HepG2 (cell line): Measurements from ENCODE around the gene OSGEPL1. TPM values are rescaled to one million over a fixed set of nuclear protein-coding genes. Genes with fewer than 3 reads are reported as not detected.
A peak's percentile ranks its signal among the peaks of the same experiment; 100 is the strongest.

Experiments
- CBX1 ChIP-seq: IDR thresholded peaks from one replicate; pipeline ENCODE4 v1.6.1; 2016; ENCODE audit warnings: antibody characterized with exemption, low read depth
- DNMT3B ChIP-seq: conservative IDR thresholded peaks from 2 replicates; pipeline ENCODE4 v1.6.1; 2016; ENCODE audit warnings: missing biosample characterization, control low read depth
- GTF2F1 ChIP-seq: fragments of 150-350 bp; IDR thresholded peaks from 2 replicates; pipeline ENCODE4 v1.6.1; 2014; ENCODE audit warnings: low read length
- HOXD1 ChIP-seq: sonication (generic); formaldehyde crosslinking; IDR thresholded peaks from 2 replicates; pipeline ENCODE4 v1.5.0; 2020; ENCODE audit warnings: missing genetic modification reagents
- IRF2 ChIP-seq: IDR thresholded peaks from 2 replicates; pipeline ENCODE4 v1.6.1; 2018; ENCODE audit warnings: missing genetic modification reagents, missing compliant biosample characterization
- IRX3 ChIP-seq: sonication (generic); formaldehyde crosslinking; IDR thresholded peaks from 2 replicates; pipeline ENCODE4 v1.8.1; 2023; ENCODE audit warnings: mild to moderate bottlenecking, low read depth, missing genetic modification reagents, borderline replicate concordance
- MXI1 ChIP-seq: IDR thresholded peaks from 3 replicates; pipeline ENCODE4 v1.6.1; 2012; ENCODE audit warnings: low read depth, low read length, inconsistent platforms, borderline replicate concordance
- PPARG ChIP-seq: conservative IDR thresholded peaks from 2 replicates; pipeline ENCODE4 v1.6.1; 2016; ENCODE audit warnings: missing biosample characterization, missing genetic modification reagents
- RAD51 ChIP-seq: fragments of 450-650 bp; IDR thresholded peaks from 2 replicates; pipeline ENCODE4 v1.6.1; 2016; ENCODE audit warnings: borderline replicate concordance
- SNAPC2 ChIP-seq: sonication (generic); formaldehyde crosslinking; IDR thresholded peaks from 2 replicates; pipeline ENCODE4 v1.8.1; 2022; ENCODE audit warnings: mild to moderate bottlenecking, missing genetic modification reagents
- YEATS4 ChIP-seq: sonication (generic); formaldehyde crosslinking; IDR thresholded peaks from 2 replicates; pipeline ENCODE4 v1.4.0; 2020; ENCODE audit warnings: missing genetic modification reagents, borderline replicate concordance
- ZBTB1 ChIP-seq: sonication (generic); formaldehyde crosslinking; IDR thresholded peaks from 2 replicates; pipeline ENCODE4 v1.4.0; 2020; ENCODE audit warnings: missing genetic modification reagents, borderline replicate concordance
- ZNF232 ChIP-seq: sonication (generic); formaldehyde crosslinking; IDR thresholded peaks from 2 replicates; pipeline ENCODE4 v1.4.0; 2020; ENCODE audit warnings: missing genetic modification reagents, borderline replicate concordance
- ZNF816 ChIP-seq: sonication (generic); formaldehyde crosslinking; IDR thresholded peaks from 2 replicates; pipeline ENCODE4 v1.8.0; 2022; ENCODE audit warnings: missing genetic modification reagents, mild to moderate bottlenecking, borderline replicate concordance
- ZNF879 ChIP-seq: sonication (generic); formaldehyde crosslinking; IDR thresholded peaks from 2 replicates; pipeline ENCODE4 v1.8.1; 2023; ENCODE audit warnings: missing genetic modification reagents
- polyA plus RNA-seq, 8 experiments: library from polyadenylated mRNA; depleted of rRNA in 3 of 8; stranded (reverse) in 7 of 8; unstranded in 1 of 8; fragments of >200 nt; fragmentation: Illumina TruSeq in 4 of 8; extraction: Trizol in 4 of 8; gene quantifications; 2 replicates each; pipeline versions ENCODE4 v1.2.1 to v1.2.3, GENCODE V29; 2011 to 2016; ENCODE audit warnings: low read depth in 4 of 8, missing spikeins in 1 of 8, mixed read lengths in 1 of 8; ENCODE audit not compliant: insufficient read depth in 1 of 8
- total RNA-seq, 5 experiments: library from RNA; depleted of rRNA; stranded (reverse); fragments of >200 nt; fragmentation: Illumina TruSeq; extraction: Trizol; gene quantifications; 2 replicates each; pipeline ENCODE4 v1.2.3, GENCODE V29; 2016; ENCODE audit warnings: low read depth in 1 of 5
- TF ChIP-seq, protein P1 (sequence below): sonication (generic); formaldehyde crosslinking; IDR thresholded peaks from 2 replicates; pipeline ENCODE4 v1.9.0; 2021; ENCODE audit warnings: missing genetic modification reagents, borderline replicate concordance
- TF ChIP-seq, protein P2 (sequence below): sonication (generic); formaldehyde crosslinking; IDR thresholded peaks from 2 replicates; pipeline ENCODE4 v1.4.0; 2020; ENCODE audit warnings: missing genetic modification reagents, mild to moderate bottlenecking, borderline replicate concordance
- TF ChIP-seq, protein P3 (sequence below): IDR thresholded peaks from 2 replicates; pipeline ENCODE4 v1.6.1; 2016; ENCODE audit warnings: control low read depth
- TF ChIP-seq, protein P4 (sequence below): sonication (generic); formaldehyde crosslinking; IDR thresholded peaks from 2 replicates; pipeline ENCODE4 v1.4.0; 2020; ENCODE audit warnings: missing genetic modification reagents, borderline replicate concordance

Gene OSGEPL1
- total and polyA plus RNA-seq, 2 of the 13 experiments (the other 11 are each of a cell fraction or from before 2014, with no cell fraction given) = 10.2 to 10.8 TPM

DNA sequence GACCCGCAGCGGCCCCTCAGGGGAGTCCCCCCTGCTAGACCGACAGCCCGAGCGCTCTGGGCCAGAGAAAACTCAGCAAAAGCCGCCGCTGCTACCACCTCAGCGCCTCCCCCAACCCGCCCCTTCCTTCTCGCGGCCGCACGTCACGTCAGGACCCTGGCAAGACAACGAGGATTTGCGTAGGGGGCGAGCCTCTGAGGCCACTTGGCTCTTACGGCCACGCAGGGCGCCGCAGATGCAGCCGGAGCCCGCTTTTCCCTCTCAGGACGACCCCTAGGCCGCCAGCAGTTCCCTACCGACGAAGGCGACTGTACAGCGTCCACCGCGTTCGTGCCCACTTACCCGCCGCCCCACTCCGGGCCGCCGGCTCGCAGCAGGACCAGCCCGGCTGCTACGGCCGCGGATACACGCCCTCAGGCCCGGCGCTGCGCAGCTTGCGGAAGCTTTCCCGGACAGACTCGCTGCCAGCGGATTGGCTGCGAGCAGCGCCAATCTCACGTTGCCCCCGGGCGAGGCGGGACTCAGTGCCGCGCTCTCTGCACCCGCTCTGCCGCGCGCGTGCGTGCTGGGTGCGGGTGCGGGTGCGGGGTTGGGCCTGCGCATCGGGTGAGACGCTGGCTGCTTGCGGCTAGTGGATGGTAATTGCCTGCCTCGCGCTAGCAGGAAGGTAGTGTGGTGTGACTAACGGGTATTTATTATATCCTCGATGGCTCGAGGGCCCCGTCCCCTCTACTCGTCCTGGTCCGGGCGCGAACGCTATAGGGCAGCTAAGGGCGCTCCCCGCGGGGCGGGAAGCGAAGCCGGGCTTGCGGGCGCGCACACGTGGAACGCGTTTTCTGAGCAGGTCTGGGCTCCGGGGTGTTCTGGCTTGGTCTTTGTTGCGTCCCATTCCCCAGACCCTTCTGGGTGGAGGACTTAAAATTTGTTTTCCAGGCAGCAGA, 21.6 kb upstream of the OSGEPL1 start, which contains the start of the genes ORMDL1 and PMS1 (continued):
- TF ChIP-seq RAD51 (no peak), ZNF232 (CRISPR knock-in tag) (peak; percentile 92; the same call in 1 of the 2 replicates), CBX1 (peak; percentile 91), ZNF816 (CRISPR knock-in tag) (peak; percentile 92; the same call in 1 of the 2 replicates), GTF2F1 (0 out of 2 replicates have a peak, but pooled peaks have one; percentile 23), DNMT3B (peak; percentile 63; the same call in 1 of the 2 replicates), SNAPC2 (CRISPR knock-in tag) (peak; percentile 89), IRF2 (peak; percentile 45; the same call in 1 of the 2 replicates), ZBTB1 (CRISPR knock-in tag) (peak; percentile 100), IRX3 (CRISPR knock-in tag) (peak; percentile 97), MXI1 (peak; percentile 91; the same call in 1 of the 3 replicates), ZNF879 (CRISPR knock-in tag) (peak; percentile 99), YEATS4 (CRISPR knock-in tag) (peak; percentile 98; the same call in 1 of the 2 replicates), PPARG (CRISPR knock-in tag) (peak; percentile 6; the same call in 1 of the 2 replicates), HOXD1 (peak; percentile 63; the same call in 1 of the 2 replicates)
- TF ChIP-seq, protein P1, sequence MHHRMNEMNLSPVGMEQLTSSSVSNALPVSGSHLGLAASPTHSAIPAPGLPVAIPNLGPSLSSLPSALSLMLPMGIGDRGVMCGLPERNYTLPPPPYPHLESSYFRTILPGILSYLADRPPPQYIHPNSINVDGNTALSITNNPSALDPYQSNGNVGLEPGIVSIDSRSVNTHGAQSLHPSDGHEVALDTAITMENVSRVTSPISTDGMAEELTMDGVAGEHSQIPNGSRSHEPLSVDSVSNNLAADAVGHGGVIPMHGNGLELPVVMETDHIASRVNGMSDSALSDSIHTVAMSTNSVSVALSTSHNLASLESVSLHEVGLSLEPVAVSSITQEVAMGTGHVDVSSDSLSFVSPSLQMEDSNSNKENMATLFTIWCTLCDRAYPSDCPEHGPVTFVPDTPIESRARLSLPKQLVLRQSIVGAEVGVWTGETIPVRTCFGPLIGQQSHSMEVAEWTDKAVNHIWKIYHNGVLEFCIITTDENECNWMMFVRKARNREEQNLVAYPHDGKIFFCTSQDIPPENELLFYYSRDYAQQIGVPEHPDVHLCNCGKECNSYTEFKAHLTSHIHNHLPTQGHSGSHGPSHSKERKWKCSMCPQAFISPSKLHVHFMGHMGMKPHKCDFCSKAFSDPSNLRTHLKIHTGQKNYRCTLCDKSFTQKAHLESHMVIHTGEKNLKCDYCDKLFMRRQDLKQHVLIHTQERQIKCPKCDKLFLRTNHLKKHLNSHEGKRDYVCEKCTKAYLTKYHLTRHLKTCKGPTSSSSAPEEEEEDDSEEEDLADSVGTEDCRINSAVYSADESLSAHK = 0 out of 2 replicates have a peak, but pooled peaks have one; percentile 49
- TF ChIP-seq, protein P2, sequence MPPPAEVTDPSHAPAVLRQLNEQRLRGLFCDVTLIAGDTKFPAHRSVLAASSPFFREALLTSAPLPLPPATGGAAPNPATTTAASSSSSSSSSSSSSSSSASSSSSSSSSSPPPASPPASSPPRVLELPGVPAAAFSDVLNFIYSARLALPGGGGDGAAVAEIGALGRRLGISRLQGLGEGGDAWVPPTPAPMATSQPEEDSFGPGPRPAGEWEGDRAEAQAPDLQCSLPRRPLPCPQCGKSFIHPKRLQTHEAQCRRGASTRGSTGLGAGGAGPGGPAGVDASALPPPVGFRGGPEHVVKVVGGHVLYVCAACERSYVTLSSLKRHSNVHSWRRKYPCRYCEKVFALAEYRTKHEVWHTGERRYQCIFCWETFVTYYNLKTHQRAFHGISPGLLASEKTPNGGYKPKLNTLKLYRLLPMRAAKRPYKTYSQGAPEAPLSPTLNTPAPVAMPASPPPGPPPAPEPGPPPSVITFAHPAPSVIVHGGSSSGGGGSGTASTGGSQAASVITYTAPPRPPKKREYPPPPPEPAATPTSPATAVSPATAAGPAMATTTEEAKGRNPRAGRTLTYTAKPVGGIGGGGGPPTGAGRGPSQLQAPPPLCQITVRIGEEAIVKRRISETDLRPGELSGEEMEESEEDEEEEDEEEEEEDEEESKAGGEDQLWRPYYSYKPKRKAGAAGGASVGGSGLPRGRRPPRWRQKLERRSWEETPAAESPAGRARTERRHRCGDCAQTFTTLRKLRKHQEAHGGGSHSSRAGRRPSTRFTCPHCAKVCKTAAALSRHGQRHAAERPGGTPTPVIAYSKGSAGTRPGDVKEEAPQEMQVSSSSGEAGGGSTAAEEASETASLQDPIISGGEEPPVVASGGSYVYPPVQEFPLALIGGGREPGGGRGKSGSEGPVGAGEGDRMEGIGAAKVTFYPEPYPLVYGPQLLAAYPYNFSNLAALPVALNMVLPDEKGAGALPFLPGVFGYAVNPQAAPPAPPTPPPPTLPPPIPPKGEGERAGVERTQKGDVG (CRISPR knock-in tag) = peak; percentile 81
- TF ChIP-seq, protein P3, sequence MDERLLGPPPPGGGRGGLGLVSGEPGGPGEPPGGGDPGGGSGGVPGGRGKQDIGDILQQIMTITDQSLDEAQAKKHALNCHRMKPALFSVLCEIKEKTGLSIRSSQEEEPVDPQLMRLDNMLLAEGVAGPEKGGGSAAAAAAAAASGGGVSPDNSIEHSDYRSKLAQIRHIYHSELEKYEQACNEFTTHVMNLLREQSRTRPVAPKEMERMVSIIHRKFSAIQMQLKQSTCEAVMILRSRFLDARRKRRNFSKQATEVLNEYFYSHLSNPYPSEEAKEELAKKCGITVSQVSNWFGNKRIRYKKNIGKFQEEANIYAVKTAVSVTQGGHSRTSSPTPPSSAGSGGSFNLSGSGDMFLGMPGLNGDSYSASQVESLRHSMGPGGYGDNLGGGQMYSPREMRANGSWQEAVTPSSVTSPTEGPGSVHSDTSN = peak; percentile 99
- TF ChIP-seq, protein P4, sequence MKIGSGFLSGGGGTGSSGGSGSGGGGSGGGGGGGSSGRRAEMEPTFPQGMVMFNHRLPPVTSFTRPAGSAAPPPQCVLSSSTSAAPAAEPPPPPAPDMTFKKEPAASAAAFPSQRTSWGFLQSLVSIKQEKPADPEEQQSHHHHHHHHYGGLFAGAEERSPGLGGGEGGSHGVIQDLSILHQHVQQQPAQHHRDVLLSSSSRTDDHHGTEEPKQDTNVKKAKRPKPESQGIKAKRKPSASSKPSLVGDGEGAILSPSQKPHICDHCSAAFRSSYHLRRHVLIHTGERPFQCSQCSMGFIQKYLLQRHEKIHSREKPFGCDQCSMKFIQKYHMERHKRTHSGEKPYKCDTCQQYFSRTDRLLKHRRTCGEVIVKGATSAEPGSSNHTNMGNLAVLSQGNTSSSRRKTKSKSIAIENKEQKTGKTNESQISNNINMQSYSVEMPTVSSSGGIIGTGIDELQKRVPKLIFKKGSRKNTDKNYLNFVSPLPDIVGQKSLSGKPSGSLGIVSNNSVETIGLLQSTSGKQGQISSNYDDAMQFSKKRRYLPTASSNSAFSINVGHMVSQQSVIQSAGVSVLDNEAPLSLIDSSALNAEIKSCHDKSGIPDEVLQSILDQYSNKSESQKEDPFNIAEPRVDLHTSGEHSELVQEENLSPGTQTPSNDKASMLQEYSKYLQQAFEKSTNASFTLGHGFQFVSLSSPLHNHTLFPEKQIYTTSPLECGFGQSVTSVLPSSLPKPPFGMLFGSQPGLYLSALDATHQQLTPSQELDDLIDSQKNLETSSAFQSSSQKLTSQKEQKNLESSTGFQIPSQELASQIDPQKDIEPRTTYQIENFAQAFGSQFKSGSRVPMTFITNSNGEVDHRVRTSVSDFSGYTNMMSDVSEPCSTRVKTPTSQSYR = peak; percentile 51; the same call in 1 of the 2 replicates
